NB4 (cell line): Measurements from ENCODE around the gene SELENOS.

ENCODE experiments used
- CTCF ChIP-seq: IDR thresholded peaks from one replicate; pipeline ENCODE4 v1.5.1; 2012; ENCODE audit warnings: low read depth, low read length
- MYC ChIP-seq: IDR thresholded peaks from 2 replicates; pipeline ENCODE4 v1.6.1; 2011; ENCODE audit warnings: low read depth, low read length
- POLR2A ChIP-seq: IDR thresholded peaks from 2 replicates; pipeline ENCODE4 v1.6.1; 2011; ENCODE audit warnings: mild to moderate bottlenecking; ENCODE audit not compliant: insufficient read length; ENCODE audit errors: extremely low read depth

GRCh38 chr15:101296418-101297405 is 19.4 kb upstream of the SELENOS start:
- TF ChIP-seq CTCF (no peak), POLR2A (no peak), MYC (no peak)
